ENCODE results near the gene POLR3H. TPM values are rescaled to one million over a fixed set of nuclear protein-coding genes. Genes with fewer than 3 reads are reported as not detected.

POLR3H gene
- total and polyA plus RNA-seq, 4 experiments from 2014 or later: 20.7 to 43.7 (median 32.7) TPM

- POLR2A ChIA-PET (ENCODE audit: partially characterized antibody): interaction anchor here (0.8 to 4.8 kb wide), 5 partner anchors 57 to 144 kb away, joined by 3 to 34 read pairs (median 5); partner anchors contain the start of genes ACO2, PHF5A, TEF and TOB2
- peak overlapping the region in 4 of 7 donors; percentile 51 to 76 (median 68) for H3K27ac Mint-ChIP-seq
- Histone ChIP-seq H3K4me1 (ENCODE audit: insufficient read depth, low read length) (peaks cover 15% of the 10 kb centered on the region), H3K4me3 (ENCODE audit: low read length in 2 of 2) (no peak overlapping the region), H3K27me3 (ENCODE audit: insufficient read depth, low read length) (no peaks in the 10 kb centered on the region), H3K36me3 (ENCODE audit: insufficient read depth, low read length) (peaks cover 47% of the 10 kb centered on the region), H3K9me3 (ENCODE audit: control insufficient read depth in 1 of 2, low read length in 2 of 2) (no peaks in the 10 kb centered on the region), H3K27ac (ENCODE audit: low read depth, low read length) (peak overlapping the region; percentile 54)
- CTCF ChIA-PET (ENCODE audit: partially characterized antibody): interaction anchor here (1.4 to 7.7 kb wide), 3 partner anchors 8 to 125 kb away, joined by 4 to 124 read pairs (median 18); no protein-coding TSS in a partner anchor
- no peaks in the 10 kb centered on the region for H3K9me3 Mint-ChIP-seq
- H3K4me3 Mint-ChIP-seq: no peak overlapping the region
- H3K4me1 Mint-ChIP-seq: peaks cover 4 to 25% (median 12%) of the 10 kb centered on the region in 4 donors
- DNase-seq: no peak
- peaks cover 15 to 58% of the 10 kb centered on the region in 2 donors for H3K36me3 Mint-ChIP-seq
- intact Hi-C loops (cut with micrococcal nuclease): loop anchor here (1.0 kb wide), 1 partner anchor 122 kb away; no protein-coding TSS in a partner anchor
- no peaks in the 10 kb centered on the region for H3K27me3 Mint-ChIP-seq
Observed at GRCh38 chr22:41525450-41526225, 18.6 kb downstream of the POLR3H start.

GRCh38 chr22:41524809-41525449, 19.3 kb downstream of the POLR3H start:
- H3K9me3 Mint-ChIP-seq: no peaks in the 10 kb centered on the region
- H3K4me3 Mint-ChIP-seq: peak overlapping the region in 2 of 8 donors; percentile 17 to 24
- peaks cover 15 to 51% of the 10 kb centered on the region in 2 donors for H3K36me3 Mint-ChIP-seq
- H3K27ac ChIP-seq (ENCODE audit: low read depth, low read length): peak overlapping the region; percentile 54
- H3K4me1 Mint-ChIP-seq: peaks cover 4 to 25% (median 12%) of the 10 kb centered on the region in 4 donors
- H3K27me3 Mint-ChIP-seq: no peaks in the 10 kb centered on the region
- peaks cover 42% of the 10 kb centered on the region for H3K36me3 ChIP-seq (ENCODE audit: insufficient read depth, low read length)
- intact Hi-C loops (cut with micrococcal nuclease): no loop called here
- H3K27me3 ChIP-seq (ENCODE audit: insufficient read depth, low read length): no peaks in the 10 kb centered on the region
- ChIA-PET POLR2A (ENCODE audit: partially characterized antibody) (interaction anchor here (0.8 to 4.8 kb wide), 5 partner anchors 56 to 143 kb away, joined by 3 to 34 read pairs (median 5); partner anchors contain the start of genes ACO2, PHF5A, TEF and TOB2), CTCF (ENCODE audit: partially characterized antibody) (interaction anchor here (0.8 to 7.7 kb wide), 6 partner anchors 8 to 124 kb away, joined by 3 to 124 read pairs (median 3); no protein-coding TSS in a partner anchor)
- no peak overlapping the region for H3K4me3 ChIP-seq (ENCODE audit: low read length in 2 of 2)
- no peaks in the 10 kb centered on the region for H3K9me3 ChIP-seq (ENCODE audit: control insufficient read depth in 1 of 2, low read length in 2 of 2)
- peaks cover 15% of the 10 kb centered on the region for H3K4me1 ChIP-seq (ENCODE audit: insufficient read depth, low read length)
- H3K27ac Mint-ChIP-seq: peak overlapping the region; percentile 64 to 84 (median 74)
- peak; percentile 65 to 77 (median 70) for DNase-seq

GRCh38 chr22:41524251-41524661, 20.0 kb downstream of the POLR3H start:
- H3K9me3 Mint-ChIP-seq: no peaks in the 10 kb centered on the region
- Histone ChIP-seq H3K4me1 (ENCODE audit: insufficient read depth, low read length) (peaks cover 15% of the 10 kb centered on the region), H3K9me3 (ENCODE audit: control insufficient read depth in 1 of 2, low read length in 2 of 2) (no peaks in the 10 kb centered on the region), H3K36me3 (ENCODE audit: insufficient read depth, low read length) (peaks cover 39% of the 10 kb centered on the region), H3K27me3 (ENCODE audit: insufficient read depth, low read length) (no peaks in the 10 kb centered on the region), H3K4me3 (ENCODE audit: low read length in 2 of 2) (no peak overlapping the region), H3K27ac (ENCODE audit: low read depth, low read length) (peak overlapping the region; percentile 54)
- H3K27ac Mint-ChIP-seq: peak overlapping the region; percentile 57 to 84 (median 72)
- no peaks in the 10 kb centered on the region for H3K27me3 Mint-ChIP-seq
- H3K4me3 Mint-ChIP-seq: no peak overlapping the region
- ChIA-PET POLR2A (ENCODE audit: partially characterized antibody) (interaction anchor here (1.3 to 4.8 kb wide), 3 partner anchors 78 to 142 kb away, joined by 5 to 34 read pairs (median 9); partner anchors contain the start of genes TEF and TOB2), CTCF (ENCODE audit: partially characterized antibody) (interaction anchor here (0.8 to 7.7 kb wide), 5 partner anchors 8 to 120 kb away, joined by 3 to 124 read pairs (median 3); no protein-coding TSS in a partner anchor)
- H3K4me1 Mint-ChIP-seq: peaks cover 4 to 25% (median 12%) of the 10 kb centered on the region in 4 donors
- intact Hi-C loops (cut with micrococcal nuclease): no loop called here
- peaks cover 14 to 44% of the 10 kb centered on the region in 2 donors for H3K36me3 Mint-ChIP-seq
- DNase-seq: no peak

DNA sequence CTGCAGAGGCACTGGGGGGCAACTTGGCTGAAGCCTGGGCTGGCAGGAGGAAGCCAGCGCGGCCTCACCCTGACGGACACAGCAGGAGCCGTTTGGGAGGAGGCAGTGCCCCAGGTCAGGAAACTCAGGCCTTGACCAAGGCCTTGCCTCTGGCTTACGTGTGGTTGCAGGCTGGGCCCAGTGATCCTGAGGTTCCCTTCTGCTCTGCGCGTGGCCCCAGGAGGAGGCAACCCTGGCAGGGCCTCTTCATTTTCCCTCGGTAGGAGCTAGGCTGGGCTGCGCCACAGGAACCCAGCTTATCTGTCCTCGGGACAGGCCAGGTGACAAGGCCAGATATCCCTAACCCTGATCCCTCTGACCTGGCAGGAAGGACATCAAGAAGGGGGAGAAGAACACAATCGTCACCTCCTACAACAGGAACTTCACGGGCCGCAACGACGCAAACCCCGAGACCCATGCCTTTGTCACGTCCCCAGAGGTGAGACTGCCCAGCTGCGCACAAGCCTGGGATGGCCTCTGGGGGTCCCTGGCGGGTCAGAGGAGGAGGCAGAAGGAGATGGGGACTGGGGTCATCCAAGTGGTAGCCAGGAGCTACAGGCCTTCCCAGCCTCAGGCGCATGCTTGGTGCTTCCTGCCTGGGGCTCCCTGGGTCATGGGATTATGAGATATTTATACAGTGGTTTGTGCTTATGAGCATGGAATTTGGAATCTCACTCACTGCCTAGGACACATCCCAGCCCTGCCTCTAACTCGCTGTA, 20.6 kb downstream of the POLR3H start:
- CTCF ChIA-PET (ENCODE audit: partially characterized antibody): interaction anchor here (1.1 to 7.7 kb wide), 2 partner anchors 9 to 120 kb away, joined by 3 to 124 read pairs; no protein-coding TSS in a partner anchor
- no peak overlapping the region for H3K4me3 Mint-ChIP-seq
- H3K36me3 ChIP-seq (ENCODE audit: insufficient read depth, low read length): peaks cover 34% of the 10 kb centered on the region

DNA sequence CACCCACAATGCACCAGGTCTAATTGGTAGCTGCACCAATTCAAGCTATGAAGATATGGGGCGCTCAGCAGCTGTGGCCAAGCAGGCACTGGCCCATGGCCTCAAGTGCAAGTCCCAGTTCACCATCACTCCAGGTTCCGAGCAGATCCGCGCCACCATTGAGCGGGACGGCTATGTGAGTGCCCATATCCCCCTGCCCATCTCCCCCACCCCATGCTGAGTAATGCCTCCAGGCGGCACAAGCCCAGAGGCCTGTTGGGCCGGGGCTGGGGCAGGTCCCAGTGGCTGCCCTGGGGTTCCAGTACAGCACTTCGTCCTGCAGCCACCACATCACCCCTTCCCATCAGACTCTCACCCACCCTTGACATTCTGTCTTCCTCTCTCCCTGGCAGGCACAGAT, 21.5 kb downstream of the POLR3H start:
- peaks cover 25% of the 10 kb centered on the region for H3K36me3 ChIP-seq (ENCODE audit: insufficient read depth, low read length)
- no peaks in the 10 kb centered on the region for H3K9me3 ChIP-seq (ENCODE audit: control insufficient read depth in 1 of 2, low read length in 2 of 2)
- peaks cover 4 to 32% of the 10 kb centered on the region in 2 donors for H3K36me3 Mint-ChIP-seq
- H3K27ac Mint-ChIP-seq: peak overlapping the region in 3 of 7 donors; percentile 29 to 79 (median 44)
- peaks cover 15% of the 10 kb centered on the region for H3K4me1 ChIP-seq (ENCODE audit: insufficient read depth, low read length)
- no peaks in the 10 kb centered on the region for H3K27me3 Mint-ChIP-seq
- no peaks in the 10 kb centered on the region for H3K27me3 ChIP-seq (ENCODE audit: insufficient read depth, low read length)
- no peak overlapping the region for H3K4me3 ChIP-seq (ENCODE audit: low read length in 2 of 2)
- peaks cover 0 to 2% (median 0%) of the 10 kb centered on the region in 8 donors for H3K9me3 Mint-ChIP-seq
- peaks cover 4 to 25% (median 12%) of the 10 kb centered on the region in 4 donors for H3K4me1 Mint-ChIP-seq
- DNase-seq: no peak
- intact Hi-C loops (cut with micrococcal nuclease): no loop called here
- no peak overlapping the region for H3K4me3 Mint-ChIP-seq
- ChIA-PET POLR2A (ENCODE audit: partially characterized antibody) (no interaction called here), CTCF (ENCODE audit: partially characterized antibody) (no interaction called here)
- no peak overlapping the region for H3K27ac ChIP-seq (ENCODE audit: low read depth, low read length)

More for the DNA sequence above, 20.6 kb downstream of the POLR3H start:
- H3K9me3 Mint-ChIP-seq: no peaks in the 10 kb centered on the region
- Histone ChIP-seq H3K27ac (ENCODE audit: low read depth, low read length) (peak overlapping the region; percentile 54), H3K4me1 (ENCODE audit: insufficient read depth, low read length) (peaks cover 15% of the 10 kb centered on the region), H3K4me3 (ENCODE audit: low read length in 2 of 2) (no peak overlapping the region), H3K27me3 (ENCODE audit: insufficient read depth, low read length) (no peaks in the 10 kb centered on the region), H3K9me3 (ENCODE audit: control insufficient read depth in 1 of 2, low read length in 2 of 2) (no peaks in the 10 kb centered on the region)
- H3K27me3 Mint-ChIP-seq: no peaks in the 10 kb centered on the region
- no peak for DNase-seq
- peak overlapping the region in 5 of 7 donors; percentile 18 to 64 (median 38) for H3K27ac Mint-ChIP-seq
- peaks cover 4 to 25% (median 12%) of the 10 kb centered on the region in 4 donors for H3K4me1 Mint-ChIP-seq
- peaks cover 8 to 38% of the 10 kb centered on the region in 2 donors for H3K36me3 Mint-ChIP-seq
- POLR2A ChIA-PET (ENCODE audit: partially characterized antibody): interaction anchor here (4.8 kb wide), 1 partner anchor 119 kb away, joined by 34 read pairs; no protein-coding TSS in a partner anchor
- intact Hi-C loops (cut with micrococcal nuclease): no loop called here

DNA sequence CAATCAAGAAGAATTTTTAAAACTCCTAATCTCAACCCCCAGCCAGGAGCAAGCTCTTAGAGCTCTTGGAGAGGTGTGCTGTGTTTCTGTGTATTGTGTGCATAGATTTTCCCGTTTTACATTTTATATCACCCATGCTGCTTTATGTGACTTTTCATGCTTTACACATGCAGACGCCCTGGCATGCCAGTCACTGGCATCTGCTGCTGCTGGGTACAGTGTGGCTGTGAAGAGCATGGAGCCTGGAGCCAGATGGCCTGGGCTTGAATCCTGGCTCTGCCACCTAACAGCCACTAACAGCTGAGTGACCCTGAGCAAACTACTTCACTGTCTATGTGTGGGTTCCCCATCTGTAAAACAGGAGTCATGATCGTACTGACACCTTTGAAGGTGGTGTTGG, 23.1 kb downstream of the POLR3H start:
- H3K4me3 ChIP-seq (ENCODE audit: low read length in 2 of 2): no peak overlapping the region
- H3K4me1 ChIP-seq (ENCODE audit: insufficient read depth, low read length): peaks cover 15% of the 10 kb centered on the region
- ChIA-PET CTCF (ENCODE audit: partially characterized antibody) (interaction anchor here (0.7 to 1.4 kb wide), 2 partner anchors 69 to 118 kb away, joined by 3 to 4 read pairs; partner anchors contain the start of gene PMM1), POLR2A (ENCODE audit: partially characterized antibody) (no interaction called here)
- peaks cover 4 to 18% (median 12%) of the 10 kb centered on the region in 4 donors for H3K4me1 Mint-ChIP-seq
- H3K27me3 Mint-ChIP-seq: no peaks in the 10 kb centered on the region
- no peaks in the 10 kb centered on the region for H3K27me3 ChIP-seq (ENCODE audit: insufficient read depth, low read length)
- peaks cover 0 to 2% (median 0%) of the 10 kb centered on the region in 8 donors for H3K9me3 Mint-ChIP-seq
- no peak overlapping the region for H3K27ac ChIP-seq (ENCODE audit: low read depth, low read length)
- H3K9me3 ChIP-seq (ENCODE audit: control insufficient read depth in 1 of 2, low read length in 2 of 2): no peaks in the 10 kb centered on the region
- no peak overlapping the region for H3K4me3 Mint-ChIP-seq
- intact Hi-C loops (cut with micrococcal nuclease): no loop called here
- no peak for DNase-seq
- H3K36me3 ChIP-seq (ENCODE audit: insufficient read depth, low read length): peaks cover 9% of the 10 kb centered on the region
- H3K36me3 Mint-ChIP-seq: peaks cover 0 to 22% of the 10 kb centered on the region in 2 donors
- H3K27ac Mint-ChIP-seq: peak overlapping the region in 1 of 7 donors; percentile 18

Measured in CD4-positive, alpha-beta memory T cell (primary cell).